Epithelial cell of proximal tubule (primary cell): ENCODE measurements around the gene CDKL1. TPM values are rescaled to one million over a fixed set of nuclear protein-coding genes. Genes with fewer than 3 reads are reported as not detected.

Experiments
- DNase-seq: peaks from one replicate; pipeline ENCODE4 v3.0.0-alpha.2; 2011; ENCODE audit warnings: low read depth
- H3K4me3 ChIP-seq: 2 replicates; pipeline ENCODE4 v1.5.1; 2011; ENCODE audit warnings: low read depth, mild to moderate bottlenecking, low read length
- CTCF ChIP-seq: conservative IDR thresholded peaks from 2 replicates; pipeline ENCODE4 v1.5.1; 2012; ENCODE audit warnings: low read depth, mild to moderate bottlenecking, low read length
- total RNA-seq: library from RNA; depleted of rRNA; stranded (reverse); fragments of >200 nt; gene quantifications from 2 replicates; pipeline ENCODE4 v1.2.3, GENCODE V29; 2015

CDKL1 gene
- total RNA-seq, 1 donor from 2014 or later = 47.4 TPM

- H3K4me3 ChIP-seq = no peak overlapping the region
- no peak for DNase-seq
- no peak for TF ChIP-seq CTCF
Observed at GRCh38 chr14:50343434-50343833, 53.2 kb downstream of the CDKL1 start.

GRCh38 chr14:50342221-50343078 lies 54.2 kb downstream of the CDKL1 start:
- H3K4me3 ChIP-seq = no peak overlapping the region
- peak; percentile 65 for TF ChIP-seq CTCF
- no peak for DNase-seq

GRCh38 chr14:50340963-50341362 lies 55.7 kb downstream of the CDKL1 start:
- no peak for DNase-seq
- peak; percentile 40 for TF ChIP-seq CTCF
- no peak overlapping the region for H3K4me3 ChIP-seq

- TF ChIP-seq CTCF = no peak
- H3K4me3 ChIP-seq = no peak overlapping the region
- no peak for DNase-seq
Observed at GRCh38 chr14:50340045-50340444, 56.6 kb downstream of the CDKL1 start.

- no peak for TF ChIP-seq CTCF
- no peak for DNase-seq
- no peak overlapping the region for H3K4me3 ChIP-seq
Observed at GRCh38 chr14:50339178-50339804, 57.4 kb downstream of the CDKL1 start.

- H3K4me3 ChIP-seq = no peak overlapping the region
- no peak for TF ChIP-seq CTCF
- no peak for DNase-seq
Observed at GRCh38 chr14:50338587-50338986, 58.1 kb downstream of the CDKL1 start.
